K562 (cell line): ENCODE data around the gene RASSF7. TPM values are rescaled to one million over a fixed set of nuclear protein-coding genes. Genes with fewer than 3 reads are reported as not detected.

Source experiments
- ATAC-seq: fragments of 200-7000 bp; cut with Tn5 transposase; 3 replicates; pipeline ENCODE4 v1.9.1; 2020; ENCODE audit warnings: moderate library complexity
- BruUV-seq: library from RNA; stranded (reverse); fragments of 400-500 nt; replicated peaks from 2 replicates; lab custom pipeline; 2021; lab: Mats Ljungman, UMichigan
- CTCF ChIA-PET: fragments of 300-600 bp; formaldehyde crosslinking; extraction: SDS; loops from one replicate; lab custom pipeline; 2021; ENCODE audit warnings: low intra/inter-chr PET ratio; lab: Yijun Ruan, JAX
- POLR2A ChIA-PET: fragments of 300-600, 350-650 bp; sonication (Branson Sonifier 250); formaldehyde crosslinking; extraction: SDS; loops from one replicate; lab custom pipeline; 2021; ENCODE audit warnings: antibody characterized with exemption, inconsistent platforms; lab: Yijun Ruan, JAX
- DNase-seq, 4 experiments: peaks; one replicate each; pipeline versions ENCODE4 v3.0.0 to v3.0.0-alpha.2; 2011 to 2018; ENCODE audit warnings: low spot score in 3 of 4, mixed read lengths in 3 of 4; ENCODE audit errors: extremely low read depth in 1 of 4
- FAIRE-seq: peaks from 2 replicates; lab custom pipeline; 2011; peaks lifted over from hg19 to GRCh38; lab: Jason Lieb, UNC
- H2AFZ ChIP-seq: 2 replicates; pipeline ENCODE4 v1.6.0; 2011; ENCODE audit warnings: low read depth, low read length, control low read depth, inconsistent platforms
- H3K27ac ChIP-seq: fragments of 200-600 bp; 3 replicates; pipeline ENCODE4 v1.8.0; 2011; ENCODE audit warnings: low read depth, mild to moderate bottlenecking, control low read depth, inconsistent platforms, low read length, moderate library complexity, mixed read lengths; ENCODE audit errors: extremely low read depth
- H3K27me3 ChIP-seq, 2 experiments: fragments of 300-600 bp in 1 of 2; 2 replicates in 1 of 2; 3 replicates in 1 of 2; pipeline versions ENCODE4 v1.6.0 to v1.8.0; 2011; ENCODE audit warnings: inconsistent platforms in 2 of 2, low read length in 2 of 2, mild to moderate bottlenecking in 1 of 2, mixed read lengths in 1 of 2, moderate library complexity in 1 of 2; ENCODE audit not compliant: control insufficient read depth in 2 of 2, insufficient read depth in 2 of 2
- H3K36me3 ChIP-seq: fragments of 300-600 bp; 3 replicates; pipeline ENCODE4 v1.8.0; 2011; ENCODE audit warnings: mild to moderate bottlenecking, low read length, inconsistent platforms; ENCODE audit not compliant: control insufficient read depth, insufficient read depth
- H3K4me1 ChIP-seq, 2 experiments: fragments of 200-600 bp in 1 of 2; replicated peaks in 1 of 2; 2 replicates in 1 of 2; 3 replicates in 1 of 2; pipeline versions ENCODE4 v1.5.1 to v1.8.0; 2011; ENCODE audit warnings: inconsistent platforms in 2 of 2, low read length in 2 of 2, mild to moderate bottlenecking in 1 of 2, mixed read lengths in 1 of 2, moderate library complexity in 1 of 2; ENCODE audit not compliant: control insufficient read depth in 2 of 2, insufficient read depth in 2 of 2
- H3K4me2 ChIP-seq: 2 replicates; pipeline ENCODE4 v1.6.1; 2011; ENCODE audit warnings: low read length, control low read depth, inconsistent platforms, mixed read lengths; ENCODE audit not compliant: insufficient read depth
- H3K4me3 ChIP-seq: fragments of 200-600 bp; sonication (generic), shearing (Covaris generic); 2 replicates; pipeline ENCODE4 v1.5.1; 2016; ENCODE audit warnings: control low read depth, inconsistent platforms
- H3K79me2 ChIP-seq: fragments of 200-600 bp; 3 replicates; pipeline ENCODE4 v1.8.0; 2011; ENCODE audit warnings: low read length, inconsistent platforms; ENCODE audit not compliant: control insufficient read depth, insufficient read depth
- H3K9ac ChIP-seq, 2 experiments: 2 replicates each; pipeline versions ENCODE4 v1.6.0 to v1.6.1; 2011; ENCODE audit warnings: low read depth in 2 of 2, low read length in 2 of 2, control low read depth in 1 of 2, inconsistent platforms in 1 of 2, mild to moderate bottlenecking in 1 of 2, mixed read lengths in 1 of 2; ENCODE audit not compliant: insufficient read depth in 1 of 2
- H3K9me1 ChIP-seq: one replicate; pipeline ENCODE4 v1.6.0; 2011; ENCODE audit warnings: inconsistent platforms, mild to moderate bottlenecking, low read length, moderate library complexity; ENCODE audit not compliant: control insufficient read depth, insufficient read depth
- H3K9me3 ChIP-seq: replicated peaks from 2 replicates; pipeline ENCODE4 v1.5.1; 2011; ENCODE audit warnings: low read depth, low read length, inconsistent platforms; ENCODE audit not compliant: control insufficient read depth, insufficient read depth
- H4K20me1 ChIP-seq: replicated peaks from 2 replicates; pipeline ENCODE4 v1.6.1; 2011; ENCODE audit warnings: low read length, inconsistent platforms, mixed read lengths; ENCODE audit not compliant: control insufficient read depth, insufficient read depth
- FOXJ2 ChIP-seq: fragments of 200-800 bp; sonication (Bioruptor generic); IDR thresholded peaks from 2 replicates; pipeline ENCODE4 v1.6.1; 2016; ENCODE audit warnings: missing genetic modification characterization, missing compliant biosample characterization
- POLR2G ChIP-seq: fragments of 200-400 bp; formaldehyde crosslinking; IDR thresholded peaks from 2 replicates; pipeline ENCODE4 v1.6.1; 2017; ENCODE audit warnings: low read depth, mild to moderate bottlenecking, antibody characterized with exemption, low read length, moderate library complexity
- RBFOX2 ChIP-seq: fragments of 200-400 bp; formaldehyde crosslinking; IDR thresholded peaks from 2 replicates; pipeline ENCODE4 v1.6.1; 2017; ENCODE audit warnings: low read depth, mild to moderate bottlenecking, low read length, moderate library complexity
- TEAD4 ChIP-seq, 2 experiments: sonication (generic) in 1 of 2; formaldehyde crosslinking in 1 of 2; IDR thresholded peaks; 2 replicates each; pipeline versions ENCODE4 v1.6.1 to v1.8.0; 2012 to 2022; ENCODE audit warnings: borderline replicate concordance in 1 of 2, inconsistent platforms in 1 of 2, low read length in 1 of 2, mild to moderate bottlenecking in 1 of 2, missing genetic modification reagents in 1 of 2
- USF2 ChIP-seq: sonication (generic); formaldehyde crosslinking; IDR thresholded peaks from 2 replicates; pipeline ENCODE4 v1.5.0; 2020; ENCODE audit warnings: missing genetic modification reagents
- ZNF592 ChIP-seq: fragments of 450-650 bp; IDR thresholded peaks from 2 replicates; pipeline ENCODE4 v1.6.1; 2017; ENCODE audit warnings: antibody characterized with exemption, mild to moderate bottlenecking
- WGBS: fragments of 100-300 bp; shearing (Covaris generic); methylation state at CpG from one replicate; pipeline ENCODE4 v1.1.6; 2016; ENCODE audit warnings: low coverage, mixed read lengths; ENCODE audit not compliant: insufficient coverage; ENCODE audit errors: missing lambda C conversion rate; 5-methylcytosine and 5-hydroxymethylcytosine counted together
- in situ Hi-C: fragments of 300-500 bp; cut with MboI; formaldehyde crosslinking; loops from 4 replicates; pipeline ENCODE4 v1.15.0; 2018; ENCODE audit warnings: inconsistent platforms, mixed read lengths
- intact Hi-C: fragments of 100-400 bp; cut with micrococcal nuclease; formaldehyde crosslinking; loops from 2 replicates; pipeline ENCODE4 v1.14.2; 2022
- polyA plus RNA-seq, 8 experiments: library from polyadenylated mRNA; depleted of rRNA in 4 of 8; stranded (reverse) in 5 of 8; unstranded in 3 of 8; fragments of >200 nt; fragmentation: Nextera tagmentation in 2 of 8; fragmentation: Illumina TruSeq in 1 of 8; extraction: Ambion mirVana in 2 of 8; extraction: Trizol in 1 of 8; gene quantifications; 2 replicates each; pipeline versions ENCODE4 v1.2.1 to v1.2.3, GENCODE V29; 2011 to 2014; ENCODE audit warnings: inconsistent platforms in 1 of 8, missing spikeins in 1 of 8
- total RNA-seq, 7 experiments: library from RNA; depleted of rRNA in 6 of 7; stranded (reverse); fragments of >200 nt in 6 of 7; fragmentation: Illumina TruSeq in 2 of 7; extraction: Trizol in 2 of 7; gene quantifications; 2 replicates each; pipeline versions ENCODE4 v1.2.1 to v1.2.3, GENCODE V29; 2011 to 2021; ENCODE audit warnings: low replicate concordance in 1 of 7

Gene RASSF7
- total and polyA plus RNA-seq, 9 of the 15 experiments (the other 6 are each of a cell fraction or from before 2014, with no cell fraction given): 0.41 to 45.2 (median 18.6) TPM

GRCh38 chr11:581752-582151, 21.0 kb downstream of the RASSF7 start:
- Histone ChIP-seq H3K9me1 (peaks cover 20% of the 10 kb centered on the region), H4K20me1 (peaks cover 48% of the 10 kb centered on the region), H3K27ac (no peak overlapping the region), H3K4me1 (peaks cover 32 to 52% of the 10 kb centered on the region in 2 experiments), H2AFZ (no peak overlapping the region), H3K27me3 (no peaks in the 10 kb centered on the region), H3K79me2 (peaks cover 78% of the 10 kb centered on the region), H3K4me2 (no peak overlapping the region)
- intact Hi-C loops (no loop called here), in situ Hi-C loops (no loop called here)
- peak in 1 of 4 experiments; percentile 6 for DNase-seq
- CTCF ChIA-PET: no interaction called here
- no peak for TF ChIP-seq TEAD4 (IDR thresholded peaks at IDR 0.05; ENCODE audit: low read length)
- TF ChIP-seq TEAD4 (CRISPR knock-in tag; IDR thresholded peaks at IDR 0.05; ENCODE audit: borderline replicate concordance): no peak
- peak; percentile 8 for TF ChIP-seq RBFOX2
- TF ChIP-seq, all 486 proteins: peak for 1
- Histone ChIP-seq H3K36me3 (peaks cover 80% of the 10 kb centered on the region; the same call in 2 of the 3 replicates), H3K9ac (no peak overlapping the region), H3K9me3 (no peaks in the 10 kb centered on the region), H3K4me3 (no peak overlapping the region)
- no TSS peak for BruUV-seq
- WGBS: 96% methylated on average over 17 of the region's 17 CpGs
- no peak for ATAC-seq
- no peak for FAIRE-seq
- POLR2A ChIA-PET: interaction anchor here (1.0 kb wide), 1 partner anchor 27 kb away, joined by 3 read pairs; no protein-coding TSS in a partner anchor

- FAIRE-seq: no peak
- peaks cover 15 to 38% of the 10 kb centered on the region in 2 experiments for H3K4me1 ChIP-seq
- peaks cover 19% of the 10 kb centered on the region for H3K9me1 ChIP-seq
- CTCF ChIA-PET: no interaction called here
- peaks cover 23% of the 10 kb centered on the region for H4K20me1 ChIP-seq
- no peak overlapping the region for H3K4me2 ChIP-seq
- BruUV-seq: no TSS peak
- H3K79me2 ChIP-seq: peaks cover 70% of the 10 kb centered on the region
- in situ Hi-C loops: no loop called here
- TF ChIP-seq RBFOX2 (peak; percentile 37; the same call in 1 of the 2 replicates), USF2 (CRISPR knock-in tag) (no peak), POLR2G (peak; percentile 35; the same call in 1 of the 2 replicates), FOXJ2 (tag) (no peak), ZNF592 (no peak)
- TF ChIP-seq, all 486 proteins: peak for 2
- POLR2A ChIA-PET: interaction anchor here (0.7 to 1.2 kb wide), 2 partner anchors 9 to 73 kb away, joined by 3 read pairs; partner anchors contain the start of gene PHRF1
- Histone ChIP-seq H2AFZ (no peak overlapping the region), H3K4me3 (no peak overlapping the region), H3K36me3 (peaks cover 84% of the 10 kb centered on the region), H3K27me3 (no peaks in the 10 kb centered on the region), H3K27ac (no peak overlapping the region), H3K9me3 (no peaks in the 10 kb centered on the region), H3K9ac (no peak overlapping the region)
- ATAC-seq (no peak), DNase-seq (no peak)
- intact Hi-C loops: no loop called here
- 98% methylated on average over 7 of the region's 10 CpGs for WGBS
Observed at GRCh38 chr11:584287-584686, 23.5 kb downstream of the RASSF7 start.
